Vagina (tissue), 2 donors: Measurements from ENCODE around the gene LMBR1L. TPM values are rescaled to one million over a fixed set of nuclear protein-coding genes. Genes with fewer than 3 reads are reported as not detected.

ENCODE experiments used
- DNase-seq, 2 donors: peaks; one replicate each; pipeline ENCODE4 v3.0.0-alpha.2; 2017; ENCODE audit errors: extremely low spot score in 2 of 2
- H3K27ac ChIP-seq: fragments of 200-600 bp; sonication (generic); one replicate; pipeline ENCODE4 v1.5.1; 2019
- H3K27me3 ChIP-seq: fragments of 200-600 bp; sonication (generic); one replicate; pipeline ENCODE4 v1.5.1; 2019
- H3K36me3 ChIP-seq, 2 donors: fragments of 200-600 bp; sonication (generic); one replicate each; pipeline ENCODE4 v1.5.1; 2017 to 2019
- H3K4me1 ChIP-seq: fragments of 200-600 bp; sonication (generic); one replicate; pipeline ENCODE4 v1.5.1; 2019
- H3K4me3 ChIP-seq, 2 donors: fragments of 200-600 bp; sonication (generic); 1 replicate in 1 of 2; 2 replicates in 1 of 2; pipeline ENCODE4 v1.5.1; 2016 to 2019
- H3K9me3 ChIP-seq: fragments of 200-600 bp; sonication (generic); one replicate; pipeline ENCODE4 v1.5.1; 2019
- POLR2A ChIP-seq, 2 donors: fragments of 450-650 bp; IDR thresholded peaks; one replicate each; pipeline ENCODE4 v1.6.1; 2017; ENCODE audit warnings: antibody characterized with exemption in 2 of 2, mild to moderate bottlenecking in 2 of 2, moderate library complexity in 2 of 2
- POLR2AphosphoS5 ChIP-seq, 2 donors: sonication (generic); formaldehyde crosslinking; IDR thresholded peaks; one replicate each; pipeline ENCODE4 v1.9.0; 2017; ENCODE audit warnings: antibody characterized with exemption in 2 of 2, mild to moderate bottlenecking in 2 of 2, low read depth in 1 of 2; ENCODE audit not compliant: insufficient read depth in 1 of 2
- intact Hi-C: fragments of 100-400 bp; cut with DNase I; formaldehyde crosslinking; loops from one replicate; pipeline ENCODE4 v1.15.1; 2023
- total RNA-seq: library from RNA; depleted of rRNA; stranded (reverse); fragments of >200 nt; gene quantifications from one replicate; pipeline ENCODE4 v1.2.3, GENCODE V29; 2016
- TF ChIP-seq, protein P1 (sequence below), 3 experiments: fragments of 450-650 bp in 2 of 3; fragments of 200-600 bp in 1 of 3; sonication (generic) in 1 of 3; IDR thresholded peaks; one replicate each; pipeline ENCODE4 v1.5.1; 2017 to 2019; ENCODE audit warnings: antibody characterized with exemption in 3 of 3, mild to moderate bottlenecking in 2 of 3, moderate library complexity in 2 of 3

The LMBR1L gene
- total RNA-seq, 1 donor from 2014 or later = 53.3 TPM

DNA sequence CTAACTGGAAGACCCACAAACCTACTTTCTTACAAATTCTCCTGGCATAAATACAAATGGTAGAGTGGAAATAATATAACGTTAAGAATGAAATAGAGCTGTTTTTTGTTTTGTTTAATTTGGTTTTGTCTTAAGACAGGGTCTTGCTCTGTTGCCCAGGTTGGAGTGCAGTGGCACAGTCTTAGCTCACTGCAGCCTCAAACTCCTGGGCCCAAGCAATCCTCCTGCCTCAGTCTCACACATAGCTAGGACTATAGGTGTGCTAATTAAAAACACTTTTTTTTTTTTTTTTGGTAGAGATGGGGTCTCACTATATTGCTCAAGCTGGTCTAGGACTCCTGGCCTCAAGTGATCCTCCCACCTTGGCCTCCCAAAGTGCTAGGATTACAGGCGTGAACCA is 11.9 kb downstream of the LMBR1L start:
- TF ChIP-seq POLR2AphosphoS5 (IDR thresholded peaks at IDR 0.05; ENCODE audit: insufficient read depth in 1 of 2, low read depth in 1 of 2) (no peak), POLR2A (IDR thresholded peaks at IDR 0.05) (no peak)
- TF ChIP-seq, protein P1, sequence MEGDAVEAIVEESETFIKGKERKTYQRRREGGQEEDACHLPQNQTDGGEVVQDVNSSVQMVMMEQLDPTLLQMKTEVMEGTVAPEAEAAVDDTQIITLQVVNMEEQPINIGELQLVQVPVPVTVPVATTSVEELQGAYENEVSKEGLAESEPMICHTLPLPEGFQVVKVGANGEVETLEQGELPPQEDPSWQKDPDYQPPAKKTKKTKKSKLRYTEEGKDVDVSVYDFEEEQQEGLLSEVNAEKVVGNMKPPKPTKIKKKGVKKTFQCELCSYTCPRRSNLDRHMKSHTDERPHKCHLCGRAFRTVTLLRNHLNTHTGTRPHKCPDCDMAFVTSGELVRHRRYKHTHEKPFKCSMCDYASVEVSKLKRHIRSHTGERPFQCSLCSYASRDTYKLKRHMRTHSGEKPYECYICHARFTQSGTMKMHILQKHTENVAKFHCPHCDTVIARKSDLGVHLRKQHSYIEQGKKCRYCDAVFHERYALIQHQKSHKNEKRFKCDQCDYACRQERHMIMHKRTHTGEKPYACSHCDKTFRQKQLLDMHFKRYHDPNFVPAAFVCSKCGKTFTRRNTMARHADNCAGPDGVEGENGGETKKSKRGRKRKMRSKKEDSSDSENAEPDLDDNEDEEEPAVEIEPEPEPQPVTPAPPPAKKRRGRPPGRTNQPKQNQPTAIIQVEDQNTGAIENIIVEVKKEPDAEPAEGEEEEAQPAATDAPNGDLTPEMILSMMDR (IDR thresholded peaks at IDR 0.05) = no peak
- no peaks in the 10 kb centered on the region for H3K27me3 ChIP-seq
- peaks cover 3 to 64% of the 10 kb centered on the region in 2 donors for H3K36me3 ChIP-seq
- H3K4me3 ChIP-seq = no peak overlapping the region
- peaks cover 14% of the 10 kb centered on the region for H3K4me1 ChIP-seq
- DNase-seq = no peak
- H3K9me3 ChIP-seq = no peaks in the 10 kb centered on the region
- intact Hi-C loops = loop anchor here (10.0 kb wide), 1 partner anchor 136 kb away; no protein-coding TSS in a partner anchor
- no peak overlapping the region for H3K27ac ChIP-seq

DNA sequence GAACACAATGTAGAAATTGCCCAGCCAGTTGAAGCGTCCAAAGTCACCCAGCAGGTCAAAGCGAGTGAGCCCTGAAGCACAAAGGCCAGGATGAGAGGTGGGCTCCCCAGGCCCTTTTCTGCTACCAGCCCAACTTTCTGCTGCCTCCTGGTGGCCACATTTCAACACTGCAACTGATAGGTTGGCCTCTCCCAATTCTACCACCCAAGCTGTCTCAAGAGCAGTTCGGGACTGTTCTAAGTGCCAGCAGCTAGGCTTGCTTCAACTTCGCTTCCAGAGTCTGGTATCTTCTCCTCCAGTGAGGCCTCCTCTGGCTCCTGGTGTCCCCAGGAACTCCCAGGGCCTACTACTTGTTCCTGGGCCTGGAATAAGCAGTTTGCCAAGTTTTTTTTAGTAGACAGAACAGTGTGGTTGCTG is 12.6 kb downstream of the LMBR1L start:
- peaks cover 3 to 57% of the 10 kb centered on the region in 2 donors for H3K36me3 ChIP-seq
- H3K9me3 ChIP-seq = no peaks in the 10 kb centered on the region
- peaks cover 21% of the 10 kb centered on the region for H3K4me1 ChIP-seq
- H3K4me3 ChIP-seq = no peak overlapping the region
- no peak overlapping the region for H3K27ac ChIP-seq
- no peak for DNase-seq
- TF ChIP-seq POLR2A (IDR thresholded peaks at IDR 0.05) (no peak), POLR2AphosphoS5 (IDR thresholded peaks at IDR 0.05; ENCODE audit: insufficient read depth in 1 of 2, low read depth in 1 of 2) (no peak)
- TF ChIP-seq, protein P1 (IDR thresholded peaks at IDR 0.05) = peak; percentile 36 to 64 (median 55)
- intact Hi-C loops = loop anchor here (10.0 kb wide), 1 partner anchor 137 kb away; no protein-coding TSS in a partner anchor
- no peaks in the 10 kb centered on the region for H3K27me3 ChIP-seq

DNA sequence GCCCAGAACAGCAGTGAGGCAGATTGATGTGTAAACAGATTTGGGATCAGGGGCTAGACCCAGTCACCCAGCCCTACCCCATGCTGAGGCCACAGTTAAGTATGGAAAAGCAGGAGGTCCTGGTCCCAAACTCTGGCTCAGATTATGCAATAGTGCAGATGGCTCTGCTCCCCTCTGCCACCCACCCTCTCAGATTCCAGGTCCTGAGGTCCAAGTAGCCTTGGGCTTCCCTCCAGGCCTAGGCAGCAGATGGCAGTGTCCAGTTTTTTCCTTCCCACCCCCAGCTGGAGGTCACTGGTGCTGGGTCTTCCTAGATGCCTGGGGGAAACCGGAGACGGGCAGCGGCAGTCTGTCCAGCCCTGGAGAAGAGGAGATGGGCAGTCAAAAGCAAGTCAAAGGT is 13.3 kb downstream of the LMBR1L start:
- DNase-seq = no peak
- TF ChIP-seq POLR2AphosphoS5 (IDR thresholded peaks at IDR 0.05; ENCODE audit: insufficient read depth in 1 of 2, low read depth in 1 of 2) (no peak), POLR2A (IDR thresholded peaks at IDR 0.05) (no peak)
- TF ChIP-seq, protein P1 (IDR thresholded peaks at IDR 0.05) = no peak
- peaks cover 22% of the 10 kb centered on the region for H3K4me1 ChIP-seq
- intact Hi-C loops = loop anchor here (10.0 kb wide), 1 partner anchor 137 kb away; no protein-coding TSS in a partner anchor
- H3K27me3 ChIP-seq = no peaks in the 10 kb centered on the region
- no peak overlapping the region for H3K27ac ChIP-seq
- peaks cover 3 to 53% of the 10 kb centered on the region in 2 donors for H3K36me3 ChIP-seq
- H3K9me3 ChIP-seq = no peaks in the 10 kb centered on the region
- H3K4me3 ChIP-seq = no peak overlapping the region

DNA sequence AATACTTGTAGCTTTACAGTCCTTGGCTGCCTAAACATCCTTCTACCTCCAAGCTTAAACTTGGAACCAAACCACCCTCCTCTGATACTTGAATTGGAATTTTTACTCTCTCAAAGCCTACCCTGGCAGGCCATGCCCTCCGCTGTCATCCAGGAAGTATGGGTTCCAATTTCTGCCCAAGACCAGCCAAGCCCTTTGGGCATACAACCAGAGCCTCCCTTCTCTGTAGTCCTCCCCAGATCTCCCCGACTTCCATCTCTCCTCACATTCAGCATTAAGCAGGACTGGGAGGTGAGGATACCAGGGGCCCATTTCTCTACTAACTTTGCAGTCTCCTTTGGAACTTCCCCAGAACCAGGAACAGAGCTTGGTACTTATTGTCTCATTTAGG is 15.7 kb downstream of the LMBR1L start:
- no peak for DNase-seq
- Histone ChIP-seq H3K27me3 (no peaks in the 10 kb centered on the region), H3K9me3 (no peaks in the 10 kb centered on the region), H3K4me1 (peaks cover 46% of the 10 kb centered on the region), H3K36me3 (peaks cover 3 to 29% of the 10 kb centered on the region in 2 donors), H3K27ac (no peak overlapping the region), H3K4me3 (no peak overlapping the region)
- TF ChIP-seq, protein P1 (IDR thresholded peaks at IDR 0.05) = no peak
- TF ChIP-seq POLR2AphosphoS5 (IDR thresholded peaks at IDR 0.05; ENCODE audit: insufficient read depth in 1 of 2, low read depth in 1 of 2) (no peak), POLR2A (IDR thresholded peaks at IDR 0.05) (no peak)
- intact Hi-C loops = loop anchor here (10.0 kb wide), 1 partner anchor 140 kb away; no protein-coding TSS in a partner anchor

DNA sequence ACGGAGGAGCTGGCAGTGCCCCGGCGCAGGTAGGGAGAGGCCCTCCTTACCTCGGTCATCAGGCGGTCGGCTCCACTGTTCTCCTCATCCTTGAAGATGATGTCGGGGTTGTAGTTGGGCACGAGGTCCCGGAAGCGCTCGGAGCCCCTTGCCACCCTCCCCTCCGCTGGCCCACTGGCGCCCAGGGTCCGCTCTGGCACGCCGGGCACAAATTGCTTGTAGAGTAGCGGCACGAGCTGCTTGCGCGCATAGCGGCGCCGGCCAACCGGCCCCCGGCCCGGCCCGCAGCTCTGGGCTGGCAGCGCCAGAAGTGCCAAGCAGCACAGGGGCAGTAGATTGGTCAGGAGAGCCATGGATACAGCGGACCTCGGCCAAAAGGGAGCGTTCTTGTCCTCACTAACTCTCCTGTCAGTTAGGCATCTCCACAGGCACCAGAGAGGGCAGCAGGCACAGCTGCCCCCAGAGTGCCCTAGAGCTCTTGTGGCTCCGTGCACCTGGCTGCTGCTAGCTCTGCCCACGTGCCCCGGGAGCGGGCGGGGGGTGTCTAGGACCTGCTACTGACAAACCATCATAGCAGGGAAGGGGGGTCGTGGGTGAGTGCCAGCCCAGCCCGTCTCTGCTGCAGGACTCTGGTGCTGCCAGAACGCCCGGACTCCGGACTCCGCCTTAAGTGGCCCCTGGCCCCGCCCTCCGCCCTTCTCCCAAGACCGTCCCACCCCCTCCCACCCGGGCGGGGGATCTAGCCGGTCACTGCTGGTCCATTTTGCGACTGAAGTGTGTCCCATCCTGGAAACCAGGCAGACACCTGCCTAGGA is 16.3 kb downstream of the LMBR1L start, which contains the start of gene DHH:
TSS of gene DHH (minus strand) at position 642 of the 815 bp plus-strand sequence. CDS start at position 353, 289 bp downstream.
- Histone ChIP-seq H3K4me3 (peak within 1 kb of the TSS; percentile 30 to 39), H3K9me3 (no peaks in the 10 kb centered on the region), H3K27me3 (no peaks in the 10 kb centered on the region), H3K27ac (no peak within 1 kb of the TSS), H3K4me1 (peaks cover 52% of the 10 kb centered on the region), H3K36me3 (peaks cover 3 to 23% of the 10 kb centered on the region in 2 donors)
- no peak for DNase-seq
- intact Hi-C loops = loop anchor here (10.0 kb wide), 1 partner anchor 140 kb away; no protein-coding TSS in a partner anchor
- peak in 1 of 2 donors; percentile 32 for TF ChIP-seq POLR2AphosphoS5 (IDR thresholded peaks at IDR 0.05; ENCODE audit: insufficient read depth in 1 of 2, low read depth in 1 of 2)
- TF ChIP-seq POLR2A (IDR thresholded peaks at IDR 0.05) = no peak
